Measurements from ENCODE around the gene HPN. TPM values are rescaled to one million over a fixed set of nuclear protein-coding genes. Genes with fewer than 3 reads are reported as not detected.
A peak's percentile ranks its signal among the peaks of the same experiment; 100 is the strongest.

HPN gene
- total and polyA plus RNA-seq, 2 of the 13 experiments (the other 11 are each of a cell fraction or from before 2014, with no cell fraction given), result 46.7 to 261 TPM

- TF ChIP-seq TMF1 (CRISPR knock-in tag; IDR thresholded peaks at IDR 0.05; ENCODE audit: low read depth) (no peak), CEBPB (IDR thresholded peaks at IDR 0.05; ENCODE audit: borderline replicate concordance, low read depth, low read length) (no peak), ZNF589 (CRISPR knock-in tag; conservative IDR thresholded peaks at IDR 0.05) (peak; percentile 75; the same call in 1 of the 2 replicates), STAT5B (CRISPR knock-in tag; IDR thresholded peaks at IDR 0.05) (no peak), ZFP62 (CRISPR knock-in tag; IDR thresholded peaks at IDR 0.05) (no peak), MATR3 (CRISPR knock-in tag; IDR thresholded peaks at IDR 0.05) (no peak), ZNF879 (CRISPR knock-in tag; IDR thresholded peaks at IDR 0.05) (no peak), FLYWCH1 (CRISPR knock-in tag; IDR thresholded peaks at IDR 0.05) (no peak), ZNF44 (CRISPR knock-in tag; IDR thresholded peaks at IDR 0.05) (no peak), HNRNPK (IDR thresholded peaks at IDR 0.05; ENCODE audit: low read depth, low read length, poor library complexity, severe bottlenecking) (peak; percentile 62), ZNF556 (CRISPR knock-in tag; IDR thresholded peaks at IDR 0.05; ENCODE audit: borderline replicate concordance) (no peak), ZNF432 (CRISPR knock-in tag; IDR thresholded peaks at IDR 0.05; ENCODE audit: borderline replicate concordance) (no peak), ZNF782 (CRISPR knock-in tag; IDR thresholded peaks at IDR 0.05; ENCODE audit: borderline replicate concordance) (no peak; the same call in 1 of the 2 replicates), BCL6 (CRISPR knock-in tag; IDR thresholded peaks at IDR 0.05) (peak; percentile 66), ZNF3 (CRISPR knock-in tag; IDR thresholded peaks at IDR 0.05) (no peak), ZNF263 (CRISPR knock-in tag; IDR thresholded peaks at IDR 0.05) (no peak; the same call in 1 of the 2 replicates), CBX5 (CRISPR knock-in tag; IDR thresholded peaks at IDR 0.05; ENCODE audit: borderline replicate concordance) (no peak), NFYB (CRISPR knock-in tag; IDR thresholded peaks at IDR 0.05) (no peak)
- TF ChIP-seq, protein P1, sequence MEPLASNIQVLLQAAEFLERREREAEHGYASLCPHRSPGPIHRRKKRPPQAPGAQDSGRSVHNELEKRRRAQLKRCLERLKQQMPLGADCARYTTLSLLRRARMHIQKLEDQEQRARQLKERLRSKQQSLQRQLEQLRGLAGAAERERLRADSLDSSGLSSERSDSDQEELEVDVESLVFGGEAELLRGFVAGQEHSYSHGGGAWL (CRISPR knock-in tag; IDR thresholded peaks at IDR 0.05), result 0 out of 2 replicates have a peak, but pooled peaks have one; percentile 33
- TF ChIP-seq, protein P2, sequence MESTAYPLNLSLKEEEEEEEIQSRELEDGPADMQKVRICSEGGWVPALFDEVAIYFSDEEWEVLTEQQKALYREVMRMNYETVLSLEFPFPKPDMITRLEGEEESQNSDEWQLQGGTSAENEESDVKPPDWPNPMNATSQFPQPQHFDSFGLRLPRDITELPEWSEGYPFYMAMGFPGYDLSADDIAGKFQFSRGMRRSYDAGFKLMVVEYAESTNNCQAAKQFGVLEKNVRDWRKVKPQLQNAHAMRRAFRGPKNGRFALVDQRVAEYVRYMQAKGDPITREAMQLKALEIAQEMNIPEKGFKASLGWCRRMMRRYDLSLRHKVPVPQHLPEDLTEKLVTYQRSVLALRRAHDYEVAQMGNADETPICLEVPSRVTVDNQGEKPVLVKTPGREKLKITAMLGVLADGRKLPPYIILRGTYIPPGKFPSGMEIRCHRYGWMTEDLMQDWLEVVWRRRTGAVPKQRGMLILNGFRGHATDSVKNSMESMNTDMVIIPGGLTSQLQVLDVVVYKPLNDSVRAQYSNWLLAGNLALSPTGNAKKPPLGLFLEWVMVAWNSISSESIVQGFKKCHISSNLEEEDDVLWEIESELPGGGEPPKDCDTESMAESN (CRISPR knock-in tag; conservative IDR thresholded peaks at IDR 0.05), result no peak; the same call in 1 of the 2 replicates
- TF ChIP-seq, protein P3, sequence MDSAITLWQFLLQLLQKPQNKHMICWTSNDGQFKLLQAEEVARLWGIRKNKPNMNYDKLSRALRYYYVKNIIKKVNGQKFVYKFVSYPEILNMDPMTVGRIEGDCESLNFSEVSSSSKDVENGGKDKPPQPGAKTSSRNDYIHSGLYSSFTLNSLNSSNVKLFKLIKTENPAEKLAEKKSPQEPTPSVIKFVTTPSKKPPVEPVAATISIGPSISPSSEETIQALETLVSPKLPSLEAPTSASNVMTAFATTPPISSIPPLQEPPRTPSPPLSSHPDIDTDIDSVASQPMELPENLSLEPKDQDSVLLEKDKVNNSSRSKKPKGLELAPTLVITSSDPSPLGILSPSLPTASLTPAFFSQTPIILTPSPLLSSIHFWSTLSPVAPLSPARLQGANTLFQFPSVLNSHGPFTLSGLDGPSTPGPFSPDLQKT (CRISPR knock-in tag; IDR thresholded peaks at IDR 0.05; ENCODE audit: borderline replicate concordance), result no peak
- TF ChIP-seq, protein P4, sequence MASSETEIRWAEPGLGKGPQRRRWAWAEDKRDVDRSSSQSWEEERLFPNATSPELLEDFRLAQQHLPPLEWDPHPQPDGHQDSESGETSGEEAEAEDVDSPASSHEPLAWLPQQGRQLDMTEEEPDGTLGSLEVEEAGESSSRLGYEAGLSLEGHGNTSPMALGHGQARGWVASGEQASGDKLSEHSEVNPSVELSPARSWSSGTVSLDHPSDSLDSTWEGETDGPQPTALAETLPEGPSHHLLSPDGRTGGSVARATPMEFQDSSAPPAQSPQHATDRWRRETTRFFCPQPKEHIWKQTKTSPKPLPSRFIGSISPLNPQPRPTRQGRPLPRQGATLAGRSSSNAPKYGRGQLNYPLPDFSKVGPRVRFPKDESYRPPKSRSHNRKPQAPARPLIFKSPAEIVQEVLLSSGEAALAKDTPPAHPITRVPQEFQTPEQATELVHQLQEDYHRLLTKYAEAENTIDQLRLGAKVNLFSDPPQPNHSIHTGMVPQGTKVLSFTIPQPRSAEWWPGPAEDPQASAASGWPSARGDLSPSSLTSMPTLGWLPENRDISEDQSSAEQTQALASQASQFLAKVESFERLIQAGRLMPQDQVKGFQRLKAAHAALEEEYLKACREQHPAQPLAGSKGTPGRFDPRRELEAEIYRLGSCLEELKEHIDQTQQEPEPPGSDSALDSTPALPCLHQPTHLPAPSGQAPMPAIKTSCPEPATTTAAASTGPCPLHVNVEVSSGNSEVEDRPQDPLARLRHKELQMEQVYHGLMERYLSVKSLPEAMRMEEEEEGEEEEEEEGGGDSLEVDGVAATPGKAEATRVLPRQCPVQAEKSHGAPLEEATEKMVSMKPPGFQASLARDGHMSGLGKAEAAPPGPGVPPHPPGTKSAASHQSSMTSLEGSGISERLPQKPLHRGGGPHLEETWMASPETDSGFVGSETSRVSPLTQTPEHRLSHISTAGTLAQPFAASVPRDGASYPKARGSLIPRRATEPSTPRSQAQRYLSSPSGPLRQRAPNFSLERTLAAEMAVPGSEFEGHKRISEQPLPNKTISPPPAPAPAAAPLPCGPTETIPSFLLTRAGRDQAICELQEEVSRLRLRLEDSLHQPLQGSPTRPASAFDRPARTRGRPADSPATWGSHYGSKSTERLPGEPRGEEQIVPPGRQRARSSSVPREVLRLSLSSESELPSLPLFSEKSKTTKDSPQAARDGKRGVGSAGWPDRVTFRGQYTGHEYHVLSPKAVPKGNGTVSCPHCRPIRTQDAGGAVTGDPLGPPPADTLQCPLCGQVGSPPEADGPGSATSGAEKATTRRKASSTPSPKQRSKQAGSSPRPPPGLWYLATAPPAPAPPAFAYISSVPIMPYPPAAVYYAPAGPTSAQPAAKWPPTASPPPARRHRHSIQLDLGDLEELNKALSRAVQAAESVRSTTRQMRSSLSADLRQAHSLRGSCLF (CRISPR knock-in tag; IDR thresholded peaks at IDR 0.05; ENCODE audit: borderline replicate concordance), result no peak
Measured at GRCh38 chr19:35039881-35040825, 1.4 kb upstream of the HPN start (continued).
